Subcutaneous adipose tissue (tissue), 4 donors: ENCODE data around the gene SLC2A9. TPM values are rescaled to one million over a fixed set of nuclear protein-coding genes. Genes with fewer than 3 reads are reported as not detected.

Experiments used
- total RNA-seq, 4 donors: library from RNA; depleted of rRNA; stranded (reverse); fragments of >200 nt; gene quantifications; one replicate each; pipeline ENCODE4 v1.1.0, GENCODE V29; 2016
- TF ChIP-seq, protein P1 (sequence below): fragments of 450-650 bp; IDR thresholded peaks from one replicate; pipeline ENCODE4 v1.5.1; 2016; ENCODE audit warnings: low read depth, mild to moderate bottlenecking, control low read depth, antibody characterized with exemption, moderate library complexity

The SLC2A9 gene
- 10 to 100 TPM in 1 of 4 donors, 1 to 10 TPM in 3; 4.6 to 15.8 (median 7.8) TPM for total RNA-seq

- TF ChIP-seq, protein P1, sequence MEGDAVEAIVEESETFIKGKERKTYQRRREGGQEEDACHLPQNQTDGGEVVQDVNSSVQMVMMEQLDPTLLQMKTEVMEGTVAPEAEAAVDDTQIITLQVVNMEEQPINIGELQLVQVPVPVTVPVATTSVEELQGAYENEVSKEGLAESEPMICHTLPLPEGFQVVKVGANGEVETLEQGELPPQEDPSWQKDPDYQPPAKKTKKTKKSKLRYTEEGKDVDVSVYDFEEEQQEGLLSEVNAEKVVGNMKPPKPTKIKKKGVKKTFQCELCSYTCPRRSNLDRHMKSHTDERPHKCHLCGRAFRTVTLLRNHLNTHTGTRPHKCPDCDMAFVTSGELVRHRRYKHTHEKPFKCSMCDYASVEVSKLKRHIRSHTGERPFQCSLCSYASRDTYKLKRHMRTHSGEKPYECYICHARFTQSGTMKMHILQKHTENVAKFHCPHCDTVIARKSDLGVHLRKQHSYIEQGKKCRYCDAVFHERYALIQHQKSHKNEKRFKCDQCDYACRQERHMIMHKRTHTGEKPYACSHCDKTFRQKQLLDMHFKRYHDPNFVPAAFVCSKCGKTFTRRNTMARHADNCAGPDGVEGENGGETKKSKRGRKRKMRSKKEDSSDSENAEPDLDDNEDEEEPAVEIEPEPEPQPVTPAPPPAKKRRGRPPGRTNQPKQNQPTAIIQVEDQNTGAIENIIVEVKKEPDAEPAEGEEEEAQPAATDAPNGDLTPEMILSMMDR: no peak
Measured at GRCh38 chr4:10020871-10021652, at the start of gene SLC2A9. TSS of gene SLC2A9 (minus strand) at chr4:10021497. CDS start at chr4:10021429, 68 bp downstream.

- TF ChIP-seq, protein P1: no peak
Measured at GRCh38 chr4:10069075-10069642, 47.9 kb upstream of the SLC2A9 start.

GRCh38 chr4:10066670-10067651, 45.7 kb upstream of the SLC2A9 start:
- TF ChIP-seq, protein P1: no peak

DNA sequence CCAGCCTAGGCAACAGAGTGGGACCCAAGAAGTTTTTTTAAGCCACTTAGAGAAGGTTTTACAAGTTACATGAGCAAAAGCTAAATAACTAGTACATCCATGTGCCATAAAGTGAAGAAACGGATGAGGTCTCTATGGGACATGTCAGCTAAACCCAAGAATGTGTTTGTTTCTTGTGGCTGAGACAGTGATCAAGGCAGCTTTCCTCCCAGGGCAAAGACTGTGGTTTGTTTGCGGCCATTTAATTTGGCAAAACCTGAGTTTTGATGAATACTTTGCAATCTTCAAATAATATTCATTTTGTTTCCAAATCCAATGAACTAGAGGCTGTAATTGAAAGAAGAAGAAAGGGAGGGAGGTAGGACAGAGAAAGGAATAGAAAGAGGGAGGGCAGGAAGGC, 44.9 kb upstream of the SLC2A9 start:
- TF ChIP-seq, protein P1: no peak

DNA sequence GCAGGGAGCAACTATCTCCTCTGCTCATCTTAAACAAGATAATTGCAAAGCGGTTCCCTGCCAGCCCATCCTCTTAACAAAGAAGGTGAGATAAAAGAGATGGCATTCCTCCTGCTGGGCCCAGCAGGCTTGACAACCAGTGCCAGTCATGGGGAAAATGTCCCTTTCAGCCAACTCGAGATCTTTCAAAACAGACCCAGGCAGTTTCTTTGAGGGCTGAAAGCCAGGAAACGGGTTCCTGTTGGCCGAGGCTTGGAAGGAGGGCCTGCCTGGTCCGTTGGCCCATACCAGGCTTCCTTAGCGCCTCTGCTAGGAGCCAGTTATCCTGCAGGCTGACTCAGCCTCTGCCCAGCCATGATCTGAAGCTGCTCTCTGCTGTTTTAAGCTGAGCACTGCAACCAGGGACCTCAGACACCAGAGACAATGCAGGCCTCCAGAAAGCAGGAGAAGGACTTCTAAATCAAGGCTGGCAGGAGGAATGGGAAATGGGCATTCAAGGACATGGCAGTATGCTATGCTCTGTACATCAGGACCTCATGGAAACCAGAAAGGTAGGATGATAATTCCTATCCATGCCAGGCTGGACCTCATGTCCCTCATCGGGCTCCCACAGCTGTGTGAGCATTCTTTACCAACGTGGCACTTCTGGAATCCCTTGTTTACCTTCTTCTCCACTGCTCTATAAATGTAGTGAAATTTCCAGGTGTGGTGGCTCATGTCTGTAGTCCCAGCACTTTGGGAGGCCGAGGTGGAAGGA, 42.4 kb upstream of the SLC2A9 start:
- TF ChIP-seq, protein P1: no peak

DNA sequence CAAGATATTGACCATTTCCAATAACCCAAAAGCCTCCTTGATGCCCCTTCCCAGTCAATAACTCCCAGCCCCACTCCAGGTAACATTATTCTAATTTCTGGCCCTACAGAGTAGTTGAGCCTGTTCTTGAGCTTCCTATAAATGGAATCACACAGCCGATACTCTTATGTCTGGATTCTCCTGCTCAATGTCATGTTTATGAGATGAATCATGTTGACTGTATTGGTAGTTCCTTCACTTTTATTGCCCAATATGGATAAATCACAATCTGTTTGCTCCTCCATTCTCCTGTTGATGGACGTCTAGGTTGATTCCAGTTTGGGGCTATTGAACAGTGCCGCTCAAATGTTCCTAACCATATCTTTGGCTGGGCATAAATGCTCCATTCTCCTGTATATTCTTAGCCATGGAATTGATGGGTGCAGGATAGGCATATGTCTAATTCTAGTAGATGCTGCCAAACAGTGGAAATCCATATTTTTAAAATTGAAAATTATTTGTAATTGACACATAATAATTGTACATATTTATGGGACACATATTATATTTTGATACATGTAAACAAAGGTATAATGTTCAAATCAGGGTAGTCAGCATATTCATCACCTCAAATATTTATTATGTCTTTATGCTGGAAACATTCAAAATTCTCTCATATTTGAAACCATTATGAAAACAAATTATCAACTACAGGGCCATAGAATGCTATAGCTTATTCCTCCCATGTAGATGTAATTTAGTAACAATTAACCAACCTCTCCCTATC, 40.5 kb upstream of the SLC2A9 start:
- TF ChIP-seq, protein P1: no peak
